GM18867 (cell line): ENCODE measurements around the gene ANGPTL2.

ENCODE experiments used
- ATAC-seq: cut with Tn5 transposase; IDR thresholded peaks from one replicate; pipeline ENCODE4 v1.9.1; 2021; ENCODE audit warnings: mild to moderate bottlenecking, moderate library complexity; ENCODE audit not compliant: unreplicated experiment

Gene ANGPTL2

DNA sequence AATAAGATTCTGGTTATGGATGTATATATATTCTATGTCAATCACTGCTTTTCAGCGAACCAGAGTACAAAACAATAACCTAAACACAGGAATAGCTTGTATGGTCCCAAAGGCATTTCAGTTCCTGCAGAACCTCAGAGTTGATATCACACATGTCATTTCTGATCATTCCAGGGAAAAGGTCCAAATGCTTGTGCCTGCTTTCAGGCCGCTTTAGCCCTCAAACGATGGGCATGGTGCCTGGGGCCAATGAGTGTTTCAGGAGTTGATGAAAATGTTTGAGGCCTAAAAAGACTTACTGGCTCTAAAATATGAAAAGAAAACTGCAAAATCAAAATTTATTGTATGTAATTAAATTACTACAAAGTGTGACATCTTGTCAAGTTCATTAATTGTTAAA, 22.8 kb downstream of the ANGPTL2 start:
- no peak for ATAC-seq

DNA sequence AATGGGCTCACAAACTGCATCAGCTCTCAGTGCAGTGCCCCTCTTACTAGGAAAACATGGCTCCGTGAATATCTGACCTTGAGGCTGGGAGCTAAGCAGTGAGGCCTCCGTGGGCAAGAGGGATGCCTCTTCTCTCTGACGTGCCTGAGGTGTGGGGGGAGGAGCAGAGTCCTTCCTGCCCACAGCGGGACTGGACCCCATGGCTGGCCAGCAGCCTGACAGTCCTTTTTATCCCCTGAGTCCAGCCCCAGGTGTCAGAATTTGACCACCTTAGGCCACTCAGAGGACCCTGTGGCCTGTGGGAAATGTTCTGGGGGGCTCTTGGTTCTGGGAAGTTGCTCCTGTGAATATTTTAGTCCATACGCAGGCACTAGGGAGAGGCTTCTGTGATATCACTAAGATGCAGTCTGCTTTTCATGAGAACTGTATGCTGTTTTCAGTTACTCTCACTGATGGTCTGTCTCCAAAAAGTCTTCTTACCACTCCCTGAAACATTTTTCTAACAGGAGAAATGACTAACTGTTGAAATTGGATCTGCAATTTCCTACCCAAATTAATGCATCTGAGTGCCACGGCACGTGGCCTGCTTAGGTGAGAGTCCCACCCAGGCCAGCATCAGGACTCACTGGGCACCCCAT, 23.4 kb downstream of the ANGPTL2 start:
- no peak for ATAC-seq

DNA sequence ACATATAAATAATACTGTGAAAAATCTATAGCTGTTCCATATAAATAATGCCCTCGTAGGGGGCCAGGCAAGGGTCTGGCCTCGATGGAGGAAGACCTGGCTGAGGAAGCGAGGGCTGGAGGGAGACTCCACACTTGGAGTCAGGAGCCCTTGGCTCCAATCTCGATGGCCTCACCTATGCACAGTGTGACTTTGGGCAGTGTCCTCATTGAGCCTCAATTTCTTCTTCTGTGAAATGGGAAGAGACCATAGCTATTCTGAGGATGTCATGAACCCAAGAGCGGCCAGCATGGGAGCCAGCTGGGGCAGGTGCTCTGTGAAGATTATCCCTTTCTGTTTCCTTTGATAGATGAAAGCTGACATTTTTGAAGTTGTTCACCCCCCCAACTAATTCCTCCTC, 24.8 kb downstream of the ANGPTL2 start:
- no peak for ATAC-seq

- ATAC-seq, result no peak
Measured at GRCh38 chr9:127096208-127096607, 26.2 kb downstream of the ANGPTL2 start.

DNA sequence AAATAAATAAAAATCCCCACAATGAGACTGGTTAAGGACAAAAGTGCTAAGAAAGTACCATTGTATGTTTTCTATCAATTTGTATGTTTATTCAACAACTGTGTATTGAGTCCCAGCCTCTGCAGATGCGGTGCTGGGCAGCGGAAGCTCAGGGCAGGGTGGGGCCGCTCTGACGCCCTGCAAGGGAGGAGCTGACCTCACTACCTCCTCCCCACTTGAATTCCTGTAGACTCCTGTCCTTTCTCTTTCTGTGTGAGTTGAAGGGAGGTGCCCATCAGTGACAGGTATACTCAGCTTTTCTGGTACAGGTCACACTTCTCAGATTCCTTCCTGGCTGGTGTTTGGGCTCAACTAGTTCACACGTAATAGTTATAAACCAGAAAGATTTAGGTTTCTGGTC, 27.0 kb downstream of the ANGPTL2 start:
- no peak for ATAC-seq

- no peak for ATAC-seq
Measured at GRCh38 chr9:127093319-127094020, 29.0 kb downstream of the ANGPTL2 start.

DNA sequence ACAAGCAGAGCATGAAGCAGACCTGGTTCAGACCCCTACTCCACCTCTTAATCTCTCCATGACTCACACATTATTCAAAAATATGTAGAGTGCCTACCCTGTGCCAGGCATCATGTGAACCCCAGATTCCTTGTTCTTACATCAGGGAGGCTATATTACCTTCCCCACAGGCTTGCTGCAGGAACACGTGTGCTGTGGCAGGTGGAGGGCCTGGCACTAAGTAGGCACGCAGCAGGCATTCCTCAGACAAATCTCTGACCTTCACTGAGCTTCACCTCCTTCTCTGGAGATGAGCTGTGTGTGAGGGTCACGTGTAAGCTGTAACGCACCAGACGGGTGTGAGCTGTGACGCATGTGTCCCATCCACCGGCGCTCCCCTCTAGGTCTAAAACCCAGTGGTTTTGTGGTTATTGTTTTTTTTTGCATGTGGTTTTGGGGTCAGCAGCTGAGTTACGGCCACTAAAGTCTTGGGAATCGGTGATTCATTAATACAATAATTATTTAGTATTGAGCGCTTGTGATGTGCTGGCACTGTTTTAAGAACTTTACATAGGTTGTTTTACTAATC, 30.3 kb downstream of the ANGPTL2 start:
- ATAC-seq, result no peak

DNA sequence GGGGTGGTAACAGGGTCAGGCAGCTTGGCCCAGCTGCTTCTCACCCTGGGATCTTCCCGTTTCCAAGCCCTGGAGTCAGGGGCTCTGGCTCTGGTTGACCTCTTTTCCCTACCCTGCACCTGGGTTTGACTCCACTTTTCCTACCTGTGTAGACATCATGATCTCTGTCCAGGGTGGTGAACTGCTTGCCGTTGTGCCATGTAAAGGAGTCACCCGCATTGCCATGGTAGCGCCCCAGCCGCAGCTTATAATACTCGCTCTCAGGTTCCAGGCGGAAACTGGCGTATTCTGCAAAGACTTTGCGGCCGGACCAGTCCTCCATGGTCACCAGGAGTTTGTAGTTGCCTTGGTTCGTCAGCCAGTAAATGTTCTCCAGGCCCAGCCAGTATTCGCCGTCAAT, 30.9 kb downstream of the ANGPTL2 start:
- no peak for ATAC-seq

- no peak for ATAC-seq
Measured at GRCh38 chr9:127090341-127090985, 32.0 kb downstream of the ANGPTL2 start.

GRCh38 chr9:127089631-127090081, 32.8 kb downstream of the ANGPTL2 start:
- no peak for ATAC-seq

GRCh38 chr9:127088724-127089615, 33.5 kb downstream of the ANGPTL2 start:
- ATAC-seq, result no peak

- ATAC-seq, result no peak
Measured at GRCh38 chr9:127087836-127088235, 34.6 kb downstream of the ANGPTL2 start.

DNA sequence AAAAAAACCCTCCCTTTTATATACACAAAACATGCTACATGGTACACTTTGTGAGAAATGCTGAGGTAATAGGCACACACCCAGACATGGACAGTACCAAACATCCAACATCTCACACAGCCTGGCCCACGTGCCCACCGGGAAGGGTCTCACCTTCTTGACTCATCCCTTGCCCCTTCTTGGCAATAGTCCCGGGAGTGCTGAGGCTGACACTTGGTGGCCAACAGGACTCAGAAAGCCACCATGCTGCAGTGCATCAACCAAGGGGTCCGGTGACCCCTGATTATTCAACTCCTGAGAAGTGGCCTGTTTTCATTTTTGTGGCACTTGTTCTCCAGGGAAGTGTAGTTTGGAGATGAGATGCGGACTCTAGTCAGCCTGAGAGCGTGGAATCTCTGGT, 35.0 kb downstream of the ANGPTL2 start:
- no peak for ATAC-seq

- no peak for ATAC-seq
Measured at GRCh38 chr9:127086771-127087170, 35.7 kb downstream of the ANGPTL2 start.

DNA sequence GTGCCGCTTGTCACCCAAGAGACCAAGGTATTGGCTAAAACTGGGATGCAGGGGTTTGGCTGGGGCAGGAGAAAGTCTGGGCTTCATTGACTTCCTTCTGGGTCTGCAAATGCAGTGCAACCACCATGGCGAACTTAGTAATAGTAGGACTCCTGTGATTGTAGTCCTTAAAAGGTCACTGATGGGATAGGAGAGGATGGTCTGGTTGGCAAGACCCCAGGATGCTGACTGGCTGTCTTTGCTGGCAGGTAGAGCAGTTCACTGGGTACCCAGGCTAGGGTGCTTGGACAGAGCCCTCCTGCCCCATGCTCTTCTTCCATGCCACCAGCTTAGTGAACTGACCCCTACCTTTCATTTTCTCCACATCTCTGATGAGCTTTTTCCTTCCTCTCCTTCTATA, 37.2 kb downstream of the ANGPTL2 start:
- no peak for ATAC-seq

- ATAC-seq, result no peak
Measured at GRCh38 chr9:127084076-127085039, 38.1 kb downstream of the ANGPTL2 start.

GRCh38 chr9:127083138-127083980, 39.1 kb downstream of the ANGPTL2 start:
- ATAC-seq, result no peak

- ATAC-seq, result no peak
Measured at GRCh38 chr9:127081250-127082185, 40.9 kb downstream of the ANGPTL2 start.
